ENCODE data around the gene OGDHL. TPM values are rescaled to one million over a fixed set of nuclear protein-coding genes. Genes with fewer than 3 reads are reported as not detected.
"Not testable (repeated sequence)": the region's sequence is repeated elsewhere in the genome, so short reads cannot be mapped to it uniquely, and the experiment has no call there.

The OGDHL gene
- total RNA-seq, 1 experiment from 2014 or later, result 4.1 TPM

- in situ Hi-C loops (cut with HindIII; ENCODE audit: low pct_unique_long_range_greater_than_20kb, low sequenced_read_pairs), result no loop called here
- no peak for DNase-seq (ENCODE audit: low read depth)
Observed at GRCh38 chr10:49743464-49744075, 18.6 kb downstream of the OGDHL start.

GRCh38 chr10:49742683-49743463, 19.2 kb downstream of the OGDHL start:
- DNase-seq (ENCODE audit: low read depth), result no peak
- in situ Hi-C loops (cut with HindIII; ENCODE audit: low pct_unique_long_range_greater_than_20kb, low sequenced_read_pairs), result no loop called here

- in situ Hi-C loops (cut with HindIII; ENCODE audit: low pct_unique_long_range_greater_than_20kb, low sequenced_read_pairs), result no loop called here
- DNase-seq (ENCODE audit: low read depth), result no peak
Observed at GRCh38 chr10:49741108-49741995, 20.8 kb downstream of the OGDHL start.

GRCh38 chr10:49740346-49741107, 21.6 kb downstream of the OGDHL start:
- in situ Hi-C loops (cut with HindIII; ENCODE audit: low pct_unique_long_range_greater_than_20kb, low sequenced_read_pairs), result no loop called here
- DNase-seq (ENCODE audit: low read depth), result no peak

- in situ Hi-C loops (cut with HindIII; ENCODE audit: low pct_unique_long_range_greater_than_20kb, low sequenced_read_pairs), result no loop called here
- DNase-seq (ENCODE audit: low read depth), result no peak
Observed at GRCh38 chr10:49739426-49739825, 22.7 kb downstream of the OGDHL start.

GRCh38 chr10:49738616-49739360, 23.3 kb downstream of the OGDHL start:
- in situ Hi-C loops (cut with HindIII; ENCODE audit: low pct_unique_long_range_greater_than_20kb, low sequenced_read_pairs), result no loop called here

GRCh38 chr10:49737474-49738201, 24.5 kb downstream of the OGDHL start:
- in situ Hi-C loops (cut with HindIII; ENCODE audit: low pct_unique_long_range_greater_than_20kb, low sequenced_read_pairs), result no loop called here
- no peak for DNase-seq (ENCODE audit: low read depth)

More at GRCh38 chr10:49738616-49739360, 23.3 kb downstream of the OGDHL start:
- no peak for DNase-seq (ENCODE audit: low read depth)

- in situ Hi-C loops (cut with HindIII; ENCODE audit: low pct_unique_long_range_greater_than_20kb, low sequenced_read_pairs), result no loop called here
- DNase-seq (ENCODE audit: low read depth), result no peak
Observed at GRCh38 chr10:49736564-49737113, 25.5 kb downstream of the OGDHL start.

- in situ Hi-C loops (cut with HindIII; ENCODE audit: low pct_unique_long_range_greater_than_20kb, low sequenced_read_pairs), result no loop called here
Observed at GRCh38 chr10:49735848-49736563, 26.1 kb downstream of the OGDHL start.

GRCh38 chr10:49735161-49735560, 27.0 kb downstream of the OGDHL start:
- in situ Hi-C loops (cut with HindIII; ENCODE audit: low pct_unique_long_range_greater_than_20kb, low sequenced_read_pairs), result no loop called here

More at GRCh38 chr10:49735848-49736563, 26.1 kb downstream of the OGDHL start:
- DNase-seq (ENCODE audit: low read depth), result no peak

GRCh38 chr10:49734676-49735075, 27.4 kb downstream of the OGDHL start:
- DNase-seq (ENCODE audit: low read depth), result no peak
- in situ Hi-C loops (cut with HindIII; ENCODE audit: low pct_unique_long_range_greater_than_20kb, low sequenced_read_pairs), result no loop called here

More at GRCh38 chr10:49735161-49735560, 27.0 kb downstream of the OGDHL start:
- no peak for DNase-seq (ENCODE audit: low read depth)

- in situ Hi-C loops (cut with HindIII; ENCODE audit: low pct_unique_long_range_greater_than_20kb, low sequenced_read_pairs), result no loop called here
- no peak for DNase-seq (ENCODE audit: low read depth)
Observed at GRCh38 chr10:49733866-49734265, 28.3 kb downstream of the OGDHL start.

- no peak for DNase-seq (ENCODE audit: low read depth)
- in situ Hi-C loops (cut with HindIII; ENCODE audit: low pct_unique_long_range_greater_than_20kb, low sequenced_read_pairs), result no loop called here
Observed at GRCh38 chr10:49726593-49726992, 35.5 kb downstream of the OGDHL start.

GRCh38 chr10:49715157-49715556, 47.0 kb downstream of the OGDHL start:
- DNase-seq (ENCODE audit: low read depth); in situ Hi-C loops (cut with HindIII; ENCODE audit: low pct_unique_long_range_greater_than_20kb, low sequenced_read_pairs): not testable (repeated sequence)

GRCh38 chr10:49713266-49713665, 48.9 kb downstream of the OGDHL start:
- in situ Hi-C loops (cut with HindIII; ENCODE audit: low pct_unique_long_range_greater_than_20kb, low sequenced_read_pairs), result no loop called here
- DNase-seq (ENCODE audit: low read depth), result no peak

- no peak for DNase-seq (ENCODE audit: low read depth)
Observed at GRCh38 chr10:49711481-49711880, 50.6 kb downstream of the OGDHL start.

More at GRCh38 chr10:49711481-49711880, 50.6 kb downstream of the OGDHL start:
- in situ Hi-C loops (cut with HindIII; ENCODE audit: low pct_unique_long_range_greater_than_20kb, low sequenced_read_pairs), result no loop called here

Measured in Caki2 (cell line).